ENCODE results near the gene FAM43B. TPM values are rescaled to one million over a fixed set of nuclear protein-coding genes. Genes with fewer than 3 reads are reported as not detected.

The FAM43B gene
- total and polyA plus RNA-seq, 2 donors from 2014 or later, result 1.7 to 2.5 TPM

DNA sequence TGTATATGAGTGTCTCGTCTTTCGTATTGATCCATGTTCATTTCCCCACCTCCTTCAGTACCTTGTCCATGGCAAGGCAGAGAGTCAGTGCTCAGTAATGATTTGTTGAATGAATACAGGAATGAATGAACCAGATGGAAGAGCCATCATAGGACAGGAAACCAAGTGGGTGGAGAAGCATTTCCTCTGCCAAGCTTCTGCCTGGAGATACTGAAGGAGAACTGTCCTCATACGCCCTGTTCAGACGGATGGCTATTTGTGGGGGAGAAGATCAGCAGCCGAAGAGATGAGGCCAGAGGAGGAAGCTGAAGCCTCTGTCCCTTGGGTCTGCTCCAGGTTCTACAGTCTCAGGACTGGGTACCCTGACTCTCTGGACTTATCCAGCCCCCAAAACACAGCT lies 5.8 kb downstream of the FAM43B start:
- intact Hi-C loops (cut with DNase I), result no loop called here
- Histone ChIP-seq H3K27ac (ENCODE audit: low read depth in 2 of 2, low read length in 2 of 2) (no peak overlapping the region), H3K36me3 (ENCODE audit: control insufficient read depth in 2 of 3, insufficient read depth in 3 of 3, low read length in 3 of 3) (no peaks in the 10 kb centered on the region), H3K9ac (ENCODE audit: low read length in 3 of 3) (no peak overlapping the region), H3K9me3 (ENCODE audit: control insufficient read depth in 2 of 3, insufficient read depth in 1 of 3, low read length in 3 of 3) (no peaks in the 10 kb centered on the region), H3K4me1 (ENCODE audit: control insufficient read depth in 2 of 3, insufficient read depth in 2 of 3, low read depth in 1 of 3, low read length in 3 of 3) (peaks cover 0 to 3% (median 0%) of the 10 kb centered on the region in 3 donors), H3K27me3 (ENCODE audit: control insufficient read depth, insufficient read depth, low read length) (no peaks in the 10 kb centered on the region), H3K4me3 (ENCODE audit: low read length in 3 of 3) (no peak overlapping the region)
- FAIRE-seq (no peak), DNase-seq (no peak)
- TF ChIP-seq, protein P1, sequence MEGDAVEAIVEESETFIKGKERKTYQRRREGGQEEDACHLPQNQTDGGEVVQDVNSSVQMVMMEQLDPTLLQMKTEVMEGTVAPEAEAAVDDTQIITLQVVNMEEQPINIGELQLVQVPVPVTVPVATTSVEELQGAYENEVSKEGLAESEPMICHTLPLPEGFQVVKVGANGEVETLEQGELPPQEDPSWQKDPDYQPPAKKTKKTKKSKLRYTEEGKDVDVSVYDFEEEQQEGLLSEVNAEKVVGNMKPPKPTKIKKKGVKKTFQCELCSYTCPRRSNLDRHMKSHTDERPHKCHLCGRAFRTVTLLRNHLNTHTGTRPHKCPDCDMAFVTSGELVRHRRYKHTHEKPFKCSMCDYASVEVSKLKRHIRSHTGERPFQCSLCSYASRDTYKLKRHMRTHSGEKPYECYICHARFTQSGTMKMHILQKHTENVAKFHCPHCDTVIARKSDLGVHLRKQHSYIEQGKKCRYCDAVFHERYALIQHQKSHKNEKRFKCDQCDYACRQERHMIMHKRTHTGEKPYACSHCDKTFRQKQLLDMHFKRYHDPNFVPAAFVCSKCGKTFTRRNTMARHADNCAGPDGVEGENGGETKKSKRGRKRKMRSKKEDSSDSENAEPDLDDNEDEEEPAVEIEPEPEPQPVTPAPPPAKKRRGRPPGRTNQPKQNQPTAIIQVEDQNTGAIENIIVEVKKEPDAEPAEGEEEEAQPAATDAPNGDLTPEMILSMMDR (IDR thresholded peaks at IDR 0.05; ENCODE audit: borderline replicate concordance, extremely low read depth, insufficient read depth), result no peak

GRCh38 chr1:20560966-20561365 lies 8.6 kb downstream of the FAM43B start:
- H3K9me3 ChIP-seq (ENCODE audit: control insufficient read depth in 2 of 3, insufficient read depth in 1 of 3, low read length in 3 of 3), result no peaks in the 10 kb centered on the region
- no peak overlapping the region for H3K4me3 ChIP-seq (ENCODE audit: low read length in 3 of 3)
- TF ChIP-seq, protein P1 (IDR thresholded peaks at IDR 0.05; ENCODE audit: borderline replicate concordance, extremely low read depth, insufficient read depth), result no peak
- no peaks in the 10 kb centered on the region for H3K36me3 ChIP-seq (ENCODE audit: control insufficient read depth in 2 of 3, insufficient read depth in 3 of 3, low read length in 3 of 3)
- no peaks in the 10 kb centered on the region for H3K27me3 ChIP-seq (ENCODE audit: control insufficient read depth, insufficient read depth, low read length)
- no peak for DNase-seq
- no peak overlapping the region for H3K27ac ChIP-seq (ENCODE audit: low read depth in 2 of 2, low read length in 2 of 2)
- intact Hi-C loops (cut with DNase I), result no loop called here
- FAIRE-seq, result no peak
- H3K4me1 ChIP-seq (ENCODE audit: control insufficient read depth in 2 of 3, insufficient read depth in 2 of 3, low read depth in 1 of 3, low read length in 3 of 3), result no peaks in the 10 kb centered on the region
- no peak overlapping the region for H3K9ac ChIP-seq (ENCODE audit: low read length in 3 of 3)

DNA sequence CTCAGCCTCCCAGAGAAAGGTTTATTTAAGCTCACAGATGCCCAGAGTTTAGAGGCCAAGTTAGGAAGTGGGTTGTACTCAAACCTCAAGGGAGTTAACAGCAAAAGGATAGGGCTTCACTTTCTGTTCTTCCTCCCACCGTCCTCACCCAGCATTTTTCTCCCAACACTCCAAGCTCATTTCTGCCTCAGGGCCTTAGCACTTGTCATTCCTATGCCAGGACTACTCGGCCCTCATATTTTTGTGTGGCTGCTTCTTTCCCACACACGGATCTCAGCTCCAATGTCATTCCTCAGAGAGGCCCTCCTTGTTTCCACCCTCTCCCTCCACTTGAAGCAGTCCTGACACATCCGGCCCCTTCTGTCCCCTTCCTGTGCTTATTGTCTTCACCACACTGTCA lies 12.9 kb downstream of the FAM43B start:
- DNase-seq (no peak), FAIRE-seq (no peak)
- no peak overlapping the region for H3K27ac ChIP-seq (ENCODE audit: low read depth in 2 of 2, low read length in 2 of 2)
- no peaks in the 10 kb centered on the region for H3K4me1 ChIP-seq (ENCODE audit: control insufficient read depth in 2 of 3, insufficient read depth in 2 of 3, low read depth in 1 of 3, low read length in 3 of 3)
- intact Hi-C loops (cut with DNase I), result no loop called here
- TF ChIP-seq, protein P1 (IDR thresholded peaks at IDR 0.05; ENCODE audit: borderline replicate concordance, extremely low read depth, insufficient read depth), result no peak
- no peak overlapping the region for H3K4me3 ChIP-seq (ENCODE audit: low read length in 3 of 3)
- no peaks in the 10 kb centered on the region for H3K9me3 ChIP-seq (ENCODE audit: control insufficient read depth in 2 of 3, insufficient read depth in 1 of 3, low read length in 3 of 3)
- H3K9ac ChIP-seq (ENCODE audit: low read length in 3 of 3), result no peak overlapping the region
- H3K36me3 ChIP-seq (ENCODE audit: control insufficient read depth in 2 of 3, insufficient read depth in 3 of 3, low read length in 3 of 3), result no peaks in the 10 kb centered on the region
- no peaks in the 10 kb centered on the region for H3K27me3 ChIP-seq (ENCODE audit: control insufficient read depth, insufficient read depth, low read length)

GRCh38 chr1:20569523-20570098 lies 17.2 kb downstream of the FAM43B start:
- no peak for FAIRE-seq

More at GRCh38 chr1:20569523-20570098, 17.2 kb downstream of the FAM43B start:
- intact Hi-C loops (cut with DNase I), result no loop called here
- DNase-seq, result no peak
- H3K36me3 ChIP-seq (ENCODE audit: control insufficient read depth in 2 of 3, insufficient read depth in 3 of 3, low read length in 3 of 3), result no peaks in the 10 kb centered on the region
- TF ChIP-seq, protein P1 (IDR thresholded peaks at IDR 0.05; ENCODE audit: borderline replicate concordance, extremely low read depth, insufficient read depth), result no peak
- no peaks in the 10 kb centered on the region for H3K9me3 ChIP-seq (ENCODE audit: control insufficient read depth in 2 of 3, insufficient read depth in 1 of 3, low read length in 3 of 3)
- no peak overlapping the region for H3K4me3 ChIP-seq (ENCODE audit: low read length in 3 of 3)
- H3K4me1 ChIP-seq (ENCODE audit: control insufficient read depth in 2 of 3, insufficient read depth in 2 of 3, low read depth in 1 of 3, low read length in 3 of 3), result no peaks in the 10 kb centered on the region
- H3K9ac ChIP-seq (ENCODE audit: low read length in 3 of 3), result no peak overlapping the region
- no peaks in the 10 kb centered on the region for H3K27me3 ChIP-seq (ENCODE audit: control insufficient read depth, insufficient read depth, low read length)
- H3K27ac ChIP-seq (ENCODE audit: low read depth in 2 of 2, low read length in 2 of 2), result no peak overlapping the region
